8988T (cell line): ENCODE data around the gene SPATA25.

Experiments used
- DNase-seq: peaks from one replicate; pipeline ENCODE4 v3.0.0; 2011

Gene SPATA25

GRCh38 chr20:45861221-45862075 lies 26.0 kb downstream of the SPATA25 start:
- DNase-seq: no peak

DNA sequence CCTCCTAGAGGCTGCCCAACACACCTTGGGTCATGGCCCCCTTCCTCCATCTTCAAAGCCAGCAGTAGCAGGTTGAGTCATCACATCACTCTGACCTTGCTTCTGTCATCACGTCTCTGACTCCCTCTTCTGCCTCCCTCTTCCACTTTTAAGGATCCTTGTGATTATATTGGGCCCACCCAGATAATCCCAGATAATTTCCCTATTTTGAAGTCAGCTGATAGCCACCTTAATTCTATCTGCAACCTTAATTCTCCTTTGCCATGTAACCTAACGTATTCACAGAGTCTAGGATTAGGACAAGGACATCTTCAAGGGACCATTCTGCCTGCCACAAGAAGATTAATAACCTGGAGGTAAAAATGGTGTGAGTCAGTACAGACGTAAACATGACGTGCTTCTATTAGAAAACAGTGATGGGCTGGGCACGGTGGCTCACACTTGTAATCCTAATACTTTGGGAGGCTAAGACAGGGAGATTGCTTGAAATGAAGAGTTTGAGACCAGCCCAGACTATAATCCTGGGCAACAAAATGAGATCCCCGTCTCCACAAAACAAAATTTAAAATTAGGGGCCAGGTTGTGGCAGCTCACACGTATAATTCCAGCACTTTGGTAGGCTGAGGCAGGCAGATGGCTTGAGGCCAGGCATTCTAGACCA lies 26.7 kb downstream of the SPATA25 start:
- DNase-seq: no peak

- DNase-seq: no peak
These were observed 27.5 kb downstream of the SPATA25 start for GRCh38 chr20:45859916-45860315.

DNA sequence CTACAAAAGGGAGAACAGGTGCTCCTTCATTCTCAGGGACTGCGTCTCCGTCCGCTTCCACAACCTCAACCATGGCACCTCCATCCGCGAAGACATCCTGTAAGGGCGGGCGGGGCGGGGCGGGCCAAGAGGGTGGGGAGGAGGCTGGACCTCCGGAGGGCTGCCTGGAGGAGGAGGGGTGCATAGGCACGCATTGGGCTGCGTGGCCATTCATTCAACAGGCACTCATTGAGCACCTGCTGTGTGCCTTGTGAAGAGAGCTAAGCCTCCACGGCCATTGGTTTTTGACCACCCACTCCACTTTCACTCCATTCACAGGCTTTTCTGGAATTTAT lies 29.6 kb downstream of the SPATA25 start:
- no peak for DNase-seq

DNA sequence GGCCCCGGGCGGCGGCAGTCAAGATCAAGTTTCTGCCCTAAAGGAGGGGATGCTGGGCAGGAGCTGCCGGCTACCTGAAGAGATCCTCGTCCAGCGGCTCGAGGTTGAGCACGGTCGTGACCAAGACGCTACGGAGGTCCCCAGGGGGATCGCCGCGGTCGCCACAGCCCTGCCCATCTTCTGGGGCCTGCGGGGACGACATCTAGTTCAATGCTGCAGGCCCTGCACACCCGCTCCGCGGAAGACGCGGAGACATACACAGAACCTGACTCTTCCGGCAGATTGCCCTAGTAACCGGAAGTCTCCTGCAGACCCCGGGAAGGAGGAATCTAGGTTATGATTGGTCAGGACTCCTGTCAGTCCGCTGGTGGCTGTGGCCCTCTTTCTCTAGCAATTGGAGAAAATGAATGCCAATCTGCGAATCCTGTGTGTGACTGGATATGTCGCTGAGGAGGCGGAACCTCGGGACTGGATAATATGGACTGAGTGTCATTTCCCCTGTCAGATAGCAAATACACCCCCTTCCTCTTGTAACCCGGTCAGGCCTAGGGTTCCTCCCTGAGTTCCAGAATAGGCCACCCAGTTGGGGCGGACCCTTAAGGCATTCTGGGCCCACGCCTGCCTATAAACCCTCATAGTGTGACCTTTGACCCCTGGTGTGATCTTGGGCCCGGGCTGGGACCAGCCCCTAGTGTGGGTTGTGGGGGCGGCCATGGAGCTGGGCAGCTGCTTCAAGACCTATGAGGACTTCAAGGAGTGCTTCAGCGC lies 30.1 kb downstream of the SPATA25 start, which contains the start of the genes ACOT8 and ZSWIM3:
Gene ACOT8 (minus strand): TSS at position 279 of the 768 bp plus-strand sequence. CDS start 77 bp downstream, at position 202.
Gene ZSWIM3 (plus strand): TSS at position 501 of the 768 bp plus-strand sequence. CDS start 212 bp downstream, at position 713.
- peak; percentile 93 for DNase-seq

DNA sequence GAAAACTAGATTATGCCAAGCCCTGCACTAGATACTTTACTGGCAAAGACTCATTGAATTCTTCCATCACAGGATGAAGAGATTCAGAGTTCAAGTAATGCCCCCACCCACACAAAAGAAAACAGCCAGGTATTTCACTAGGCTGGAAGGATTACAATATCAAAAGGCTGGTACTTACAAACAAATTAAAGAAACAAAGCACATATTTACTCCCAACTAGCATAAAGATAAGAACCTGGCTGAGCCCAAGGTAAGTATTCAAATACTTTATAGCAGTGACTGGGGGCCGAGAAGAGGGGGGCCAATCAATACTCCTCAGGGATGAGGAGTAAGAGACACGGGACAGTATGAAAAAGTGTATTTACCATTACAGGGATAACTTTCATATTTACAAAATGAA lies 33.9 kb downstream of the SPATA25 start:
- DNase-seq: no peak

GRCh38 chr20:45852326-45852725 lies 35.1 kb downstream of the SPATA25 start:
- no peak for DNase-seq

DNA sequence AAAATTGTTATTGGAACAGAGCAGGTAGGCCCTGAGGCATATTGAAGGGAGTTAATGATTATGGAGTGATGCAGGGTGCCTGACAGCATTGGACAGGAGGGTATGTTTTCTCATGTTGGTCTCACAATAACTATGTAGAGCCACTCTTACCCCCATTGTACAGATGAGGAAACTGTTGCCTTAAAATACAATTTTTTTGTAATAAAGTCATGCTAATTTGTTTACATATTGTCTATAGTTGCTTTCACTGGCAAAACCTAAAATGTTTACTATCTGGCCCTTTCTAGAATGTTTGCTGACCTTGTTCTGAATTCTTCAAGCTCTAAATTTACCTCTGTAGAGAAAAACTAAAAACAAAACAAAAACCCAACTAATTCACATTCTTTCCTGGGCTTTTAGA lies 35.9 kb downstream of the SPATA25 start:
- no peak for DNase-seq

GRCh38 chr20:45850926-45851325 lies 36.5 kb downstream of the SPATA25 start:
- DNase-seq: no peak

GRCh38 chr20:45850238-45850637 lies 37.2 kb downstream of the SPATA25 start:
- DNase-seq: no peak

GRCh38 chr20:45848969-45849582 lies 38.3 kb downstream of the SPATA25 start:
- DNase-seq: no peak

- no peak for DNase-seq
These were observed 39.0 kb downstream of the SPATA25 start for GRCh38 chr20:45848421-45848820.

GRCh38 chr20:45845452-45845851 lies 42.0 kb downstream of the SPATA25 start:
- DNase-seq: no peak

DNA sequence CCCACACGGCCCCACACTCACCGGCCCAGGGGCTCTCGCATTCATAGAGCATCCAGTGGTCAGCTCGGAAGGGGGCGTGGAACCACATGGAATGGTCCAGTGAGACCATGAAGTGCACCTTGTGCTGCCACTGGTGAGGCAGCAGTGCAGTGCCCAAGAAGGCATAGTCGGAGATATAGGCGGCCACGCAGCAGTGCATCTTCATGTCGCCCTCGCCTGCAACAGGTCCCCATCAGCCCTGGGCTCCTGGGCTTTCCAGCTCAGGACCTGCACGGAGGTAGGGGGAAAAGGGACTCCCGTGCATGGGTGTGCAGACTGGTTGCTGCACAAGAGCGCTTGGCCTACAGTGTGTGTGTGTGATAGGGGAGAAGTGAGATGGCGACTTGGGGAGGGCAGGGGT lies 43.9 kb downstream of the SPATA25 start:
- no peak for DNase-seq

GRCh38 chr20:45842169-45842812 lies 45.1 kb downstream of the SPATA25 start:
- no peak for DNase-seq

DNA sequence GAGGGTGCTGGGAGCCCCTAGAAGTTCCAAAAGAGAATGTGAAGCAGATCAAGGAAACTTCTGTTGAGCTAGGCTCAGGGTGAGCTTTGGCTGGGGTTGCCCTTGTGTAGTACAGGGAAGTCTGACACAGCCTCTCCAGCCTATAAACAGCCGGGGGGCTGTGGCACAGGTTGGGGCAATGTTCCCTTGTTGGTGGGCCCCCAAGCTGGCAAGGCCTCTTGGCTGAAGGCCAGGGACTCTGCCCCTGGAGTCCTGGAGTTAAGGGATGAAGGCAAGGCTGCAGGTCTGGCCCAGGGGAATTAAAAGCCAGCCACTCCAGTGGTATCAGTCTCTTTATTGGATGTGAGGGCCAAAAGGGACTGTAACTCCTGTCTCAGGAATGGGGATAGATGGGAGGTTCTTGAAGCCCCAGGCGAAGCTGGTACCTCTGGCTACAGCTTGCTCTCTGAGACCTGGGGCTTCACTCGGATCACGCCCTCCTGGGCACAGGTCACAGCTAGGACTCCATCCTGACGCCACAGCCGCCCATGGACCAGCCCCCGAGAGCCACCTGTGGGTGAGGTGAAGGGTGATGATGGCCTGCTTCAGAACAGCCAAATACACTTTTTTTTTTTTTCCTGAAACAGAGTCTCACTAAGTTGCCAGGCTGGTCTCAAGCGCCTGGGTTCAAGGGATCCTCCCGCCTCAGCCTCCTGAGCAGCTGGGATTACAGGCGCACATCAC lies 45.9 kb downstream of the SPATA25 start:
- DNase-seq: no peak

DNA sequence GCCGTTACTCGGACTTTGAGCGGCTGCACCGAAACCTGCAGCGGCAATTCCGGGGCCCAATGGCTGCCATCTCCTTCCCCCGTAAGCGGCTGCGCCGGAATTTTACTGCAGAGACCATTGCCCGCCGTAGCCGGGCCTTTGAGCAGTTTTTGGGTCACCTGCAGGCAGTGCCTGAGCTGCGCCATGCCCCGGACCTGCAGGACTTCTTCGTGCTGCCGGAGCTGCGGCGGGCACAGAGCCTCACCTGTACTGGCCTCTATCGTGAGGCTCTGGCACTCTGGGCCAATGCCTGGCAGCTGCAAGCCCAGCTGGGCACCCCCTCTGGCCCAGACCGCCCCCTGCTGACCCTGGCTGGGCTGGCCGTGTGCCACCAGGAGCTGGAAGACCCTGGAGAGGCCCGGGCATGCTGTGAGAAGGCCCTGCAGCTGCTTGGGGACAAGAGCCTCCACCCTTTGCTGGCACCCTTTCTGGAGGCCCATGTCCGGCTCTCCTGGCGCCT lies 46.7 kb downstream of the SPATA25 start:
- DNase-seq: no peak

GRCh38 chr20:45836841-45837240 lies 50.6 kb downstream of the SPATA25 start:
- DNase-seq: no peak
